H1 (cell line): ENCODE results near the gene RREB1. TPM values are rescaled to one million over a fixed set of nuclear protein-coding genes. Genes with fewer than 3 reads are reported as not detected.

ENCODE experiments used
- CTCF ChIA-PET: fragments of 300-600 bp; sonication (Branson Sonifier 250); formaldehyde crosslinking; loops from one replicate; lab custom pipeline; 2021; ENCODE audit not compliant: partially characterized antibody; lab: Charles Lee
- POLR2A ChIA-PET: fragments of 300-600 bp; sonication (Branson Sonifier 250); formaldehyde crosslinking; loops from one replicate; lab custom pipeline; 2021; ENCODE audit warnings: inconsistent platforms; ENCODE audit not compliant: partially characterized antibody; lab: Charles Lee
- DNase-seq, 2 experiments: peaks; one replicate each; pipeline versions ENCODE4 v3.0.0 to v3.0.0-alpha.2; 2010 to 2022; ENCODE audit warnings: low spot score in 2 of 2, low read depth in 1 of 2, mixed read lengths in 1 of 2
- FAIRE-seq: peaks from 2 replicates; lab custom pipeline; 2011; peaks lifted over from hg19 to GRCh38; lab: Jason Lieb, UNC
- H2AFZ ChIP-seq: 2 replicates; pipeline ENCODE4 v1.8.1; 2012; ENCODE audit warnings: low read length, inconsistent platforms
- H2AK5ac ChIP-seq: 2 replicates; pipeline ENCODE4 v1.6.1; 2013; ENCODE audit warnings: low read depth, low read length
- H2BK120ac ChIP-seq: replicated peaks from 2 replicates; pipeline ENCODE3; 2013; ENCODE audit warnings: low read depth, low read length, inconsistent platforms
- H2BK12ac ChIP-seq: 2 replicates; pipeline ENCODE4 v1.6.1; 2013; ENCODE audit warnings: low read depth, low read length
- H2BK15ac ChIP-seq: 2 replicates; pipeline ENCODE4 v1.6.1; 2013; ENCODE audit warnings: low read length
- H2BK20ac ChIP-seq: 2 replicates; pipeline ENCODE4 v1.6.1; 2013; ENCODE audit warnings: low read length
- H2BK5ac ChIP-seq: 2 replicates; pipeline ENCODE4 v1.6.1; 2013; ENCODE audit warnings: low read depth, low read length
- H3K14ac ChIP-seq: 2 replicates; pipeline ENCODE4 v1.6.1; 2013; ENCODE audit warnings: inconsistent platforms; ENCODE audit not compliant: insufficient read length
- H3K18ac ChIP-seq: 2 replicates; pipeline ENCODE4 v1.6.1; 2013; ENCODE audit warnings: low read length; ENCODE audit errors: extremely low read depth
- H3K23ac ChIP-seq: 2 replicates; pipeline ENCODE4 v1.6.1; 2013; ENCODE audit warnings: inconsistent platforms; ENCODE audit not compliant: insufficient read length
- H3K23me2 ChIP-seq: 2 replicates; pipeline ENCODE4 v1.6.1; 2013; ENCODE audit warnings: low read depth, low read length
- H3K27ac ChIP-seq: 2 replicates; pipeline ENCODE4 v1.6.1; 2011; ENCODE audit warnings: low read depth, low read length, inconsistent platforms
- H3K27me3 ChIP-seq, 4 experiments: replicated peaks in 1 of 4; 1 replicate in 1 of 4; 2 replicates in 3 of 4; pipeline versions ENCODE4 v1.6.1 to v1.8.1; 2011 to 2013; ENCODE audit warnings: low read length in 3 of 4, mild to moderate bottlenecking in 3 of 4, inconsistent platforms in 2 of 4, mixed read lengths in 2 of 4, moderate library complexity in 1 of 4; ENCODE audit not compliant: control insufficient read depth in 3 of 4, insufficient read depth in 3 of 4; ENCODE audit errors: extremely low read depth in 1 of 4
- H3K36me3 ChIP-seq, 4 experiments: 2 replicates each; pipeline versions ENCODE4 v1.6.1 to v1.8.1; 2011 to 2013; ENCODE audit warnings: mild to moderate bottlenecking in 4 of 4, low read length in 3 of 4, moderate library complexity in 2 of 4, control low read depth in 1 of 4, inconsistent platforms in 1 of 4; ENCODE audit not compliant: insufficient read depth in 4 of 4, control insufficient read depth in 2 of 4
- H3K4ac ChIP-seq: replicated peaks from 2 replicates; pipeline ENCODE3; 2013; ENCODE audit warnings: low read length, low read depth, mixed read lengths, inconsistent platforms; ENCODE audit not compliant: insufficient read length
- H3K4me1 ChIP-seq, 4 experiments: replicated peaks in 1 of 4; 1 replicate in 1 of 4; 2 replicates in 3 of 4; pipeline versions ENCODE4 v1.6.1 to v1.8.1; 2011 to 2013; ENCODE audit warnings: low read length in 3 of 4, inconsistent platforms in 2 of 4, mixed read lengths in 1 of 4; ENCODE audit not compliant: insufficient read depth in 4 of 4, control insufficient read depth in 3 of 4
- H3K4me2 ChIP-seq, 2 experiments: 2 replicates each; pipeline versions ENCODE4 v1.6.1 to v1.8.1; 2011 to 2013; ENCODE audit warnings: low read depth in 2 of 2, low read length in 2 of 2, control low read depth in 1 of 2, inconsistent platforms in 1 of 2, mild to moderate bottlenecking in 1 of 2; ENCODE audit not compliant: insufficient read depth in 1 of 2
- H3K4me3 ChIP-seq, 4 experiments: fragments of 200-600, 300-600 bp in 1 of 4; sonication (generic), shearing (Covaris generic), sonication (Bioruptor Twin) in 1 of 4; 2 replicates each; pipeline versions ENCODE4 v1.5.1 to v1.8.1; 2011 to 2016; ENCODE audit warnings: low read length in 4 of 4, low read depth in 3 of 4, control low read depth in 2 of 4, inconsistent platforms in 2 of 4, mild to moderate bottlenecking in 2 of 4, mixed read lengths in 1 of 4, moderate library complexity in 1 of 4; ENCODE audit not compliant: insufficient read depth in 2 of 4; ENCODE audit errors: extremely low read depth in 1 of 4
- H3K56ac ChIP-seq: replicated peaks from 2 replicates; pipeline ENCODE3; 2013; ENCODE audit warnings: low read depth, mild to moderate bottlenecking, mixed read lengths, low read length, inconsistent platforms; ENCODE audit not compliant: insufficient read length
- H3K79me1 ChIP-seq: 2 replicates; pipeline ENCODE4 v1.6.1; 2013; ENCODE audit warnings: low read depth, low read length, control low read depth
- H3K79me2 ChIP-seq, 2 experiments: 2 replicates each; pipeline versions ENCODE4 v1.6.1 to v1.8.1; 2012 to 2013; ENCODE audit warnings: low read length in 2 of 2, mild to moderate bottlenecking in 2 of 2, inconsistent platforms in 1 of 2; ENCODE audit not compliant: insufficient read depth in 2 of 2, control insufficient read depth in 1 of 2
- H3K9ac ChIP-seq, 4 experiments: replicated peaks in 1 of 4; 1 replicate in 1 of 4; 2 replicates in 3 of 4; pipeline versions ENCODE4 v1.6.1 to v1.8.1; 2011 to 2013; ENCODE audit warnings: low read depth in 3 of 4, low read length in 3 of 4, control low read depth in 2 of 4, mild to moderate bottlenecking in 2 of 4, moderate library complexity in 2 of 4, inconsistent platforms in 1 of 4; ENCODE audit errors: extremely low read depth in 1 of 4
- H3K9me3 ChIP-seq, 2 experiments: 2 replicates each; pipeline versions ENCODE4 v1.6.1 to v1.8.1; 2012 to 2013; ENCODE audit warnings: mild to moderate bottlenecking in 2 of 2, moderate library complexity in 2 of 2, control low read depth in 1 of 2, inconsistent platforms in 1 of 2, low read depth in 1 of 2, low read length in 1 of 2, mixed read lengths in 1 of 2; ENCODE audit not compliant: insufficient read depth in 2 of 2
- H4K20me1 ChIP-seq, 2 experiments: replicated peaks in 1 of 2; 2 replicates each; pipeline versions ENCODE3 to v1.8.1; 2011 to 2013; ENCODE audit warnings: inconsistent platforms in 2 of 2, low read length in 2 of 2, mild to moderate bottlenecking in 1 of 2; ENCODE audit not compliant: insufficient read depth in 2 of 2, control insufficient read depth in 1 of 2
- H4K5ac ChIP-seq: 2 replicates; pipeline ENCODE4 v1.6.1; 2013; ENCODE audit warnings: low read length, low read depth, mixed read lengths, inconsistent platforms; ENCODE audit not compliant: insufficient read length
- H4K8ac ChIP-seq: 2 replicates; pipeline ENCODE4 v1.8.0; 2013; ENCODE audit warnings: mild to moderate bottlenecking, moderate library complexity, low read length, inconsistent platforms; ENCODE audit not compliant: insufficient read depth; ENCODE audit errors: extremely low read depth
- H4K91ac ChIP-seq: replicated peaks from 2 replicates; pipeline ENCODE3; 2013; ENCODE audit warnings: low read length, mixed read lengths, inconsistent platforms; ENCODE audit not compliant: insufficient read length
- BCL11A ChIP-seq, 2 experiments: IDR thresholded peaks; one replicate each; pipeline ENCODE4 v1.6.1; 2011; ENCODE audit warnings: low read depth in 2 of 2, low read length in 2 of 2, mild to moderate bottlenecking in 2 of 2
- CREB1 ChIP-seq: IDR thresholded peaks from 2 replicates; pipeline ENCODE4 v1.6.1; 2012; ENCODE audit warnings: inconsistent platforms
- EP300 ChIP-seq, 2 experiments: IDR thresholded peaks; 1 replicate in 1 of 2; 2 replicates in 1 of 2; pipeline ENCODE4 v1.6.1; 2011 to 2012; ENCODE audit warnings: low read depth in 2 of 2, low read length in 2 of 2, mild to moderate bottlenecking in 2 of 2, borderline replicate concordance in 1 of 2, inconsistent platforms in 1 of 2, moderate library complexity in 1 of 2
- GABPA ChIP-seq: IDR thresholded peaks from 2 replicates; pipeline ENCODE4 v1.6.1; 2011; ENCODE audit warnings: mild to moderate bottlenecking, low read length, moderate library complexity, borderline replicate concordance; ENCODE audit not compliant: insufficient read depth
- JUN ChIP-seq: IDR thresholded peaks from 2 replicates; pipeline ENCODE4 v1.6.1; 2011; ENCODE audit warnings: low read depth, mild to moderate bottlenecking, improper control_type of control experiment, low read length
- KDM4A ChIP-seq: IDR thresholded peaks from one replicate; pipeline ENCODE4 v1.7.1; 2012; ENCODE audit warnings: low read depth, mild to moderate bottlenecking, moderate library complexity, low read length, inconsistent platforms; ENCODE audit not compliant: severe bottlenecking
- POLR2AphosphoS5 ChIP-seq: IDR thresholded peaks from 2 replicates; pipeline ENCODE4 v1.6.1; 2011; ENCODE audit warnings: low read depth, low read length
- RNF2 ChIP-seq: fragments of 200-900, 300-1000 bp; sonication (generic); IDR thresholded peaks from 2 replicates; pipeline ENCODE4 v1.7.1; 2016; ENCODE audit warnings: borderline replicate concordance, low read depth, mild to moderate bottlenecking, antibody characterized with exemption, low read length; ENCODE audit not compliant: poor library complexity, severe bottlenecking; ENCODE audit errors: missing control alignments
- WGBS, 2 experiments: shearing (Covaris generic) in 1 of 2; methylation state at CpG; one replicate each; pipeline versions ENCODE4 v1.1.6 to v1.1.7; 2013 to 2015; ENCODE audit warnings: low lambda C conversion rate in 2 of 2, mixed read lengths in 2 of 2, inconsistent platforms in 1 of 2, low coverage in 1 of 2, missing lambda C conversion rate in 1 of 2; ENCODE audit not compliant: insufficient replicate concordance in 2 of 2, insufficient coverage in 1 of 2, insufficient read length in 1 of 2; ENCODE audit errors: extremely low coverage in 1 of 2, missing lambda C conversion rate in 1 of 2; 5-methylcytosine and 5-hydroxymethylcytosine counted together
- polyA plus RNA-seq, 7 experiments: library from polyadenylated mRNA; depleted of rRNA in 3 of 7; stranded (reverse) in 5 of 7; unstranded in 2 of 7; fragments of >200 nt in 5 of 7; fragments of 200-250 nt in 2 of 7; gene quantifications; 1 replicate in 5 of 7; 2 replicates in 1 of 7; 4 replicates in 1 of 7; pipeline versions ENCODE4 v1.2.1 to v1.2.3, GENCODE V29; 2011 to 2013; ENCODE audit warnings: missing spikeins in 2 of 7, mixed read lengths in 2 of 7
- total RNA-seq: library from RNA; stranded (reverse); fragmentation: NEBNext Ultra II Directional; extraction: Animal tissue kit (Norgen Biotek cat#: 25700); gene quantifications from 2 replicates; pipeline ENCODE4 v1.2.1, GENCODE V29; 2021
- TF ChIP-seq, protein P1 (sequence below), 3 experiments: IDR thresholded peaks; 1 replicate in 2 of 3; 2 replicates in 1 of 3; pipeline versions ENCODE4 v1.5.1 to v1.6.1; 2011; ENCODE audit warnings: low read length in 3 of 3, mild to moderate bottlenecking in 3 of 3, inconsistent platforms in 2 of 3, low read depth in 1 of 3, moderate library complexity in 1 of 3; ENCODE audit not compliant: insufficient read depth in 1 of 3; ENCODE audit errors: control extremely low read depth in 1 of 3
- TF ChIP-seq, protein P2 (sequence below): IDR thresholded peaks from 2 replicates; pipeline ENCODE4 v1.6.1; 2012; ENCODE audit warnings: inconsistent platforms

RREB1 gene
- total and polyA plus RNA-seq, 2 of the 8 experiments (the other 6 are each of a cell fraction or from before 2014, with no cell fraction given): 3.9 to 34.7 TPM

- Histone ChIP-seq H4K20me1 (no peaks in the 10 kb centered on the region), H4K5ac (no peak overlapping the region), H3K56ac (no peak overlapping the region), H3K36me3 (no peaks in the 10 kb centered on the region), H3K18ac (no peak overlapping the region), H2AFZ (no peak overlapping the region), H3K27ac (no peak overlapping the region), H3K4me3 (no peak overlapping the region), H2BK20ac (peak overlapping the region; percentile 48; the same call in 1 of the 2 replicates), H2BK120ac (no peak overlapping the region), H3K23ac (no peak overlapping the region), H3K27me3 (peaks cover 0 to 3% (median under 1%) of the 10 kb centered on the region in 4 experiments; a peak in 3 of 7 replicates), H3K4me2 (no peak overlapping the region), H2BK15ac (no peak overlapping the region), H4K8ac (no peak overlapping the region), H3K9me3 (no peaks in the 10 kb centered on the region), H3K4ac (no peak overlapping the region), H3K79me1 (no peaks in the 10 kb centered on the region), H2BK5ac (0 out of 2 replicates have a peak overlapping the region, but pooled peaks have one; percentile 24), H3K79me2 (no peaks in the 10 kb centered on the region), H3K9ac (no peak overlapping the region), H2AK5ac (no peak overlapping the region), H2BK12ac (no peak overlapping the region), H3K23me2 (0 out of 2 replicates have a peak, but pooled peaks cover 6% of the 10 kb centered on the region), H3K14ac (no peak overlapping the region), H4K91ac (peak overlapping the region; percentile 34), H3K4me1 (peaks cover 0 to 8% (median 3%) of the 10 kb centered on the region in 4 experiments; a peak in 3 of 7 replicates)
- ChIA-PET CTCF (interaction anchor here (1.2 to 1.3 kb wide), 2 partner anchors 138 to 139 kb away, joined by 4 read pairs; no protein-coding TSS in a partner anchor), POLR2A (interaction anchor here (1.2 kb wide), 1 partner anchor 9 kb away, joined by 3 read pairs; no protein-coding TSS in a partner anchor)
- WGBS, 2 experiments: 86% methylated on average over 10 of the region's 10 CpGs; no CpG with 5 or more reads in 1 of the 2 experiments
- DNase-seq: no peak
- FAIRE-seq: no peak
- no peak for TF ChIP-seq POLR2AphosphoS5
- TF ChIP-seq RNF2: no peak
- TF ChIP-seq CREB1: no peak
- TF ChIP-seq EP300 (IDR thresholded peaks at IDR 0.05; ENCODE audit: borderline replicate concordance in 1 of 2, low read depth in 2 of 2, low read length in 2 of 2): no peak
- TF ChIP-seq KDM4A: no peak
- TF ChIP-seq GABPA: no peak
- TF ChIP-seq, protein P1, sequence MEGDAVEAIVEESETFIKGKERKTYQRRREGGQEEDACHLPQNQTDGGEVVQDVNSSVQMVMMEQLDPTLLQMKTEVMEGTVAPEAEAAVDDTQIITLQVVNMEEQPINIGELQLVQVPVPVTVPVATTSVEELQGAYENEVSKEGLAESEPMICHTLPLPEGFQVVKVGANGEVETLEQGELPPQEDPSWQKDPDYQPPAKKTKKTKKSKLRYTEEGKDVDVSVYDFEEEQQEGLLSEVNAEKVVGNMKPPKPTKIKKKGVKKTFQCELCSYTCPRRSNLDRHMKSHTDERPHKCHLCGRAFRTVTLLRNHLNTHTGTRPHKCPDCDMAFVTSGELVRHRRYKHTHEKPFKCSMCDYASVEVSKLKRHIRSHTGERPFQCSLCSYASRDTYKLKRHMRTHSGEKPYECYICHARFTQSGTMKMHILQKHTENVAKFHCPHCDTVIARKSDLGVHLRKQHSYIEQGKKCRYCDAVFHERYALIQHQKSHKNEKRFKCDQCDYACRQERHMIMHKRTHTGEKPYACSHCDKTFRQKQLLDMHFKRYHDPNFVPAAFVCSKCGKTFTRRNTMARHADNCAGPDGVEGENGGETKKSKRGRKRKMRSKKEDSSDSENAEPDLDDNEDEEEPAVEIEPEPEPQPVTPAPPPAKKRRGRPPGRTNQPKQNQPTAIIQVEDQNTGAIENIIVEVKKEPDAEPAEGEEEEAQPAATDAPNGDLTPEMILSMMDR (IDR thresholded peaks at IDR 0.05; ENCODE audit: control extremely low read depth in 1 of 3, insufficient read depth in 1 of 3, low read depth in 1 of 3, low read length in 3 of 3): no peak
- TF ChIP-seq, protein P2, sequence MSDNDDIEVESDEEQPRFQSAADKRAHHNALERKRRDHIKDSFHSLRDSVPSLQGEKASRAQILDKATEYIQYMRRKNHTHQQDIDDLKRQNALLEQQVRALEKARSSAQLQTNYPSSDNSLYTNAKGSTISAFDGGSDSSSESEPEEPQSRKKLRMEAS: no peak
- TF ChIP-seq JUN: no peak
- TF ChIP-seq BCL11A (IDR thresholded peaks at IDR 0.05; ENCODE audit: low read depth in 2 of 2, low read length in 2 of 2): no peak
Observed at GRCh38 chr6:7100753-7101081, 7.0 kb upstream of the RREB1 start.
